ENCODE data around the gene DDO.

GRCh38 chr6:110404607-110405006, 10.8 kb downstream of the DDO start:
- no peak for TF ChIP-seq EZH2 (IDR thresholded peaks at IDR 0.05; ENCODE audit: insufficient read depth, poor library complexity, severe bottlenecking)
- TF ChIP-seq EZH2phosphoT487 (IDR thresholded peaks at IDR 0.05; ENCODE audit: insufficient read depth, low read depth): no peak

Measured in GM23248 (cell line).